ENCODE measurements around the gene PLEKHA1. TPM values are rescaled to one million over a fixed set of nuclear protein-coding genes. Genes with fewer than 3 reads are reported as not detected.

Gene PLEKHA1
- total and polyA plus RNA-seq, 2 of the 13 experiments (the other 11 are each of a cell fraction or from before 2014, with no cell fraction given): 32.2 to 53.3 TPM

GRCh38 chr10:122342293-122343134 lies 32.0 kb upstream of the PLEKHA1 start:
- no peak overlapping the region for H2AFZ ChIP-seq (ENCODE audit: low read length)
- FAIRE-seq (peak; percentile 69), DNase-seq (ENCODE audit: low spot score) (peak; percentile 54), ATAC-seq (peak; percentile 64)
- peaks cover 6% of the 10 kb centered on the region; the same call in 1 of the 2 replicates for H3K9me3 ChIP-seq (ENCODE audit: low read length)
- in situ Hi-C loops (cut with HindIII; ENCODE audit: extremely low pct_ligation_motif_present, low pct_unique_long_range_greater_than_20kb): loop anchor here (5.0 kb wide), 1 partner anchor 45 kb away; no protein-coding TSS in a partner anchor
- BruUV-seq (replicated peaks): no TSS peak
- intact Hi-C loops (cut with micrococcal nuclease; ENCODE audit: unreplicated experiment): loop anchor here (1.0 kb wide), 2 partner anchors 44 to 93 kb away; no protein-coding TSS in a partner anchor
- peaks cover 0 to 3% of the 10 kb centered on the region in 2 experiments; a peak in 1 of 5 replicates for H3K36me3 ChIP-seq (replicated peaks in 1 of 2; ENCODE audit: control insufficient read depth in 1 of 2, insufficient read depth in 2 of 2, low read length in 2 of 2)
- H3K79me2 ChIP-seq (ENCODE audit: insufficient read depth, low read length): no peaks in the 10 kb centered on the region
- no peaks in the 10 kb centered on the region for H3K27me3 ChIP-seq (ENCODE audit: control insufficient read depth in 1 of 2, insufficient read depth in 2 of 2, low read length in 2 of 2)
- no peak overlapping the region for H3K27ac ChIP-seq (ENCODE audit: extremely low read length, insufficient read depth, low read length)
- H3K4me3 ChIP-seq (replicated peaks in 1 of 3; ENCODE audit: insufficient read depth in 1 of 3, low read depth in 2 of 3, low read length in 3 of 3): no peak overlapping the region
- no peak overlapping the region for H3K4me2 ChIP-seq (ENCODE audit: low read depth, low read length)
- H3K9ac ChIP-seq (ENCODE audit: insufficient read depth, low read depth, low read length): peak overlapping the region; percentile 14; the same call in 1 of the 2 replicates
- ChIA-PET POLR2A (interaction anchor here (0.9 to 3.2 kb wide), 4 partner anchors 10 to 32 kb away, joined by 3 to 43 read pairs (median 8); partner anchors contain the start of gene PLEKHA1), CTCF (ENCODE audit: low intra/inter-chr PET ratio, low total read pairs) (interaction anchor here (1.2 to 3.1 kb wide), 4 partner anchors 44 to 92 kb away, joined by 3 to 23 read pairs (median 8); no protein-coding TSS in a partner anchor)
- H3K4me1 ChIP-seq (ENCODE audit: insufficient read depth, low read length): peaks cover 44% of the 10 kb centered on the region
- WGBS (ENCODE audit: low lambda C conversion rate): 61% methylated on average over 6 of the region's 8 CpGs
- H4K20me1 ChIP-seq (ENCODE audit: insufficient read depth, low read length): no peaks in the 10 kb centered on the region
- TF ChIP-seq, protein P1, sequence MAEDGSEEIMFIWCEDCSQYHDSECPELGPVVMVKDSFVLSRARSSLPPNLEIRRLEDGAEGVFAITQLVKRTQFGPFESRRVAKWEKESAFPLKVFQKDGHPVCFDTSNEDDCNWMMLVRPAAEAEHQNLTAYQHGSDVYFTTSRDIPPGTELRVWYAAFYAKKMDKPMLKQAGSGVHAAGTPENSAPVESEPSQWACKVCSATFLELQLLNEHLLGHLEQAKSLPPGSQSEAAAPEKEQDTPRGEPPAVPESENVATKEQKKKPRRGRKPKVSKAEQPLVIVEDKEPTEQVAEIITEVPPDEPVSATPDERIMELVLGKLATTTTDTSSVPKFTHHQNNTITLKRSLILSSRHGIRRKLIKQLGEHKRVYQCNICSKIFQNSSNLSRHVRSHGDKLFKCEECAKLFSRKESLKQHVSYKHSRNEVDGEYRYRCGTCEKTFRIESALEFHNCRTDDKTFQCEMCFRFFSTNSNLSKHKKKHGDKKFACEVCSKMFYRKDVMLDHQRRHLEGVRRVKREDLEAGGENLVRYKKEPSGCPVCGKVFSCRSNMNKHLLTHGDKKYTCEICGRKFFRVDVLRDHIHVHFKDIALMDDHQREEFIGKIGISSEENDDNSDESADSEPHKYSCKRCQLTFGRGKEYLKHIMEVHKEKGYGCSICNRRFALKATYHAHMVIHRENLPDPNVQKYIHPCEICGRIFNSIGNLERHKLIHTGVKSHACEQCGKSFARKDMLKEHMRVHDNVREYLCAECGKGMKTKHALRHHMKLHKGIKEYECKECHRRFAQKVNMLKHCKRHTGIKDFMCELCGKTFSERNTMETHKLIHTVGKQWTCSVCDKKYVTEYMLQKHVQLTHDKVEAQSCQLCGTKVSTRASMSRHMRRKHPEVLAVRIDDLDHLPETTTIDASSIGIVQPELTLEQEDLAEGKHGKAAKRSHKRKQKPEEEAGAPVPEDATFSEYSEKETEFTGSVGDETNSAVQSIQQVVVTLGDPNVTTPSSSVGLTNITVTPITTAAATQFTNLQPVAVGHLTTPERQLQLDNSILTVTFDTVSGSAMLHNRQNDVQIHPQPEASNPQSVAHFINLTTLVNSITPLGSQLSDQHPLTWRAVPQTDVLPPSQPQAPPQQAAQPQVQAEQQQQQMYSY (CRISPR knock-in tag; IDR thresholded peaks at IDR 0.05): no peak
- TF ChIP-seq ARNTL (CRISPR knock-in tag; IDR thresholded peaks at IDR 0.05) (no peak), KLF6 (CRISPR knock-in tag; IDR thresholded peaks at IDR 0.05) (no peak), ZFP36L2 (CRISPR knock-in tag; IDR thresholded peaks at IDR 0.05) (no peak), NFKB2 (CRISPR knock-in tag; IDR thresholded peaks at IDR 0.05; ENCODE audit: borderline replicate concordance) (no peak), ONECUT2 (CRISPR knock-in tag; IDR thresholded peaks at IDR 0.05) (no peak), ZNF772 (CRISPR knock-in tag; IDR thresholded peaks at IDR 0.05) (no peak), ZNF609 (CRISPR knock-in tag; IDR thresholded peaks at IDR 0.05; ENCODE audit: borderline replicate concordance) (no peak), ATAD3A (CRISPR knock-in tag; IDR thresholded peaks at IDR 0.05) (no peak), ZNF792 (CRISPR knock-in tag; IDR thresholded peaks at IDR 0.05) (0 out of 2 replicates have a peak, but pooled peaks have one; percentile 43), GZF1 (CRISPR knock-in tag; IDR thresholded peaks at IDR 0.05) (no peak)
- TF ChIP-seq, protein P2, sequence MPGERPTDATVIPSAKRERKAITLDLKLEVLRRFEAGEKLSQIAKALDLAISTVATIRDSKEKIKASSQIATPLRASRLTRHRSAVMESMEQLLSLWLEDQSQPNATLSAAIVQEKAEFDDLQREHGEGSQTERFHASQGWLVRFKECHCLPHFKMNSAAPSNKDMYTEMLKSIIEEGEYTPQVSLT (CRISPR knock-in tag; IDR thresholded peaks at IDR 0.05; ENCODE audit: borderline replicate concordance, low read depth): no peak
- TF ChIP-seq, protein P3, sequence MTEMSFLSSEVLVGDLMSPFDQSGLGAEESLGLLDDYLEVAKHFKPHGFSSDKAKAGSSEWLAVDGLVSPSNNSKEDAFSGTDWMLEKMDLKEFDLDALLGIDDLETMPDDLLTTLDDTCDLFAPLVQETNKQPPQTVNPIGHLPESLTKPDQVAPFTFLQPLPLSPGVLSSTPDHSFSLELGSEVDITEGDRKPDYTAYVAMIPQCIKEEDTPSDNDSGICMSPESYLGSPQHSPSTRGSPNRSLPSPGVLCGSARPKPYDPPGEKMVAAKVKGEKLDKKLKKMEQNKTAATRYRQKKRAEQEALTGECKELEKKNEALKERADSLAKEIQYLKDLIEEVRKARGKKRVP (CRISPR knock-in tag; IDR thresholded peaks at IDR 0.05): no peak
